Dermis microvascular lymphatic vessel endothelial cell (primary cell): ENCODE results near the gene PPCDC. TPM values are rescaled to one million over a fixed set of nuclear protein-coding genes. Genes with fewer than 3 reads are reported as not detected.

Source experiments
- DNase-seq, 2 donors: peaks; one replicate each; pipeline versions ENCODE4 v3.0.0 to v3.0.0-alpha.2; 2010; ENCODE audit warnings: low read depth in 2 of 2
- total RNA-seq: library from RNA; depleted of rRNA; stranded (reverse); fragments of >200 nt; gene quantifications from 2 replicates; pipeline ENCODE4 v1.2.1, GENCODE V29; 2014

The PPCDC gene, protein sequence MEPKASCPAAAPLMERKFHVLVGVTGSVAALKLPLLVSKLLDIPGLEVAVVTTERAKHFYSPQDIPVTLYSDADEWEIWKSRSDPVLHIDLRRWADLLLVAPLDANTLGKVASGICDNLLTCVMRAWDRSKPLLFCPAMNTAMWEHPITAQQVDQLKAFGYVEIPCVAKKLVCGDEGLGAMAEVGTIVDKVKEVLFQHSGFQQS
- total RNA-seq = 9.6 and 11.6 TPM in 2 replicates

- DNase-seq = peak; percentile 91 to 95
Measured at GRCh38 chr15:75023181-75023871, at the start of gene PPCDC. Gene PPCDC (plus strand): TSS chr15:75023590. CDS start chr15:75028319, 4,729 bp downstream.

- DNase-seq = no peak
Measured at GRCh38 chr15:74976159-74976558, 47.2 kb upstream of the PPCDC start.

- no peak for DNase-seq
Measured at GRCh38 chr15:74977599-74977998, 45.8 kb upstream of the PPCDC start.

DNA sequence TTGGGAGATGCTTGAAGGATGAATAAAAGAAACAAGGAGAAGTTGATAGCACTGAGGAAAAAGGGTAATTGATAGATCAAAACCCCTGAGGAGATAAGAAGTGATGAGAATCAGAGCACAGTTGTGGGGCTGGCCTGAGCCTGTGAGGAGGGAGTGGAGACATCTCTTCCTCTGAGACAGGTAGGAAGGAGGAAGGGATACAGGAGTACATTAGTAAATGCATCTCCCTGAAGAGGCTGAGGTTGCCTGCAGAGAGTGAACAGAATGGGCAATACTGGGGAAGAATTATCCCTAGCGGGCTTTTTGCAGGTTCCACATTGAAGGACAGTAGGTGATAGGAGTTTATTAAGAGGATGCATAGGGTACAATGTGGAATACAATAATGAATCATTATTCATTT lies 45.3 kb upstream of the PPCDC start:
- no peak for DNase-seq

DNA sequence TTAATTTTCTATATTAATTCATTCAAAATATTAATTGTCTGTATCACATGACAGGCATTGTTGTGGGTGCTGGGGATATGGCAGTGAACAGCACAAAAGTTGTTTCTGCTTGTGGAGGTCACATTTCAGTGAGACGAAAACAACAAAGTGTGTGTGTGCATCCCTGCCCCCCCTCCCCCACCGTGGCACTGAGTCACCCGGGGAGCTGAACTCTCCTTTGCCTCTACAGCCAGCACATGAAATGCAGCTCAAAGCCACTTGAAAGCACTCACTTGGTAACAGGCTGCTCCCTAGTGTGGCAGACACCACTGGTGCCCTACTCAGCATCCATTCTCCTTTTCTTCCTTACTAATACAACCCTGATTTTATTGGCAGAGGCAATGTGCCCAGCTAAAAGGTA lies 44.9 kb upstream of the PPCDC start:
- no peak for DNase-seq

DNA sequence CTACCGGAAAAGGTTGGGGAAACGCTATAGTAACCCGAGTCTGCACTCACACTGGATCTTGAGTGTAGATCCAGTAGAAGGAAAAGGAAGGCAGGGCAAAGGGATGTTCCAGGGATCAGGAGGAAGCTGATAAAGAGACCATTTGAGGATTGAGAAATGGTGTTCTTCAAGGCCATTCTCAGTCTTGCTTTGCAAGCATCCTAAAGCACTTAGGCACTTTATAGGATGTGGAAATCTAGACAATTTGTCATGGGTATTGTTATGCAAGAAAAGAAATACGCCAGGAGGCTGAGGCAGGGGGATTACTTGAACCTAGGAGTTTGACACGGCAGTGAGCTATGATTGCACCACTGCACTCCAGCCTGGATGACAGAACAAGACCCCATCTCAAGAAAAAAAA lies 41.2 kb upstream of the PPCDC start:
- DNase-seq = no peak

- DNase-seq = peak in 1 of 2 donors; percentile 17
Measured at GRCh38 chr15:74983725-74984231, 39.6 kb upstream of the PPCDC start.

DNA sequence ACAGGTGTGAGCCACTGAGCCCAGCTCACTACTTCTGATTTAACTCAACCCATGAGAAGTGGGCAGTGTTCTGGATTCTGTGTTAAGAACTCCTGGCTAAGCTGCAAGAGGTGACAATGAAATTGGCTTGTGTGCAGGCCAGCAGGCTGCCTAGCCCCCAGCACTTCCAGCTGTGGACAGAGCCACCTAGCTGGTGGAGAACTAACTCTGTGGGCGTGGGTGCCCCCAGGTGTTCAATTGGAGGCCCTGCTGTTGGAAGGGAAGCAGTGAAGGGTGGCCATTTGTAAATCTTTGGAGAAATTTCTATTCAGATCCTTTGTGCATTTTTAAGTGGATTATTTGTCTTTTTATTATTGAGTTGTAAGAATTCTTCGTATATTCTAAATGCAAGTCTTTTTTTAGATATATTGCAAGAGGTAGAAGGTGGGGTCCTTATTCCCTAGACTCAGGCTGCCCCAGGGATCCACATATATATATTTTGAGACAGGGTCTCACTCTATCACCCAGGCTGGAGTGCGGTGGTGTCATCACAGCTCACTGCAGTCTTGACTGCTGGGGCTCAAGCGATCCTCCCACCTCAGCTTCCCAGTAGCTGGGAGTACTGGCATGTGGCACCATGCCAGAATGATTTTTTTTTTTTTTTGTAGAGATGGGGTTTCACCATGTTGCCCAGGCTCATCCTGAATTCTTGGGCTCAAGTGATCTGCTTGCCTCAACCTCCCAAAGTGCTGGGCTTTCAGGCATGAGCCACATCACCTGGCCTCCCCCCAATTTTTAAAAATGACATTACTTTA lies 35.2 kb upstream of the PPCDC start:
- DNase-seq = peak; percentile 69 to 82

GRCh38 chr15:74989527-74989926 lies 33.9 kb upstream of the PPCDC start:
- no peak for DNase-seq

DNA sequence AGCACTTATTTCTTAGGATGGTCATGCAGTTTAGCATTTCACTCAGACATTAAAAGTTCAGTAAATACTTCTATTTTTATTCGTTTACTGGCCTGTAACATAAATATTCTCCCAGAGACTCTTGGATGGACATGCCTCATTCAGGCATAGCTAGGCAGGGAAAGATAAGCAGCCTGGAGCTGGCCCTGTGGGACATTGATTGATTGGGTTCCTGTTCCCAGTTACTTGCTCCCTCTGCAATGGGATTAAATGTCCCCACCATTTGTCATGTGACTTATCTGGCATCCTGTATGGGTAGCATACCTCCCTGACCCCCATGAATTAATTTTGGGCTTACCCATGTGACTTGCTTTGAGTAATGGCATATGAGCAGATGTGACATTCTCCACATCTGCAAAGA lies 30.8 kb upstream of the PPCDC start:
- DNase-seq = no peak

GRCh38 chr15:74994236-74994635 lies 29.2 kb upstream of the PPCDC start:
- no peak for DNase-seq

DNA sequence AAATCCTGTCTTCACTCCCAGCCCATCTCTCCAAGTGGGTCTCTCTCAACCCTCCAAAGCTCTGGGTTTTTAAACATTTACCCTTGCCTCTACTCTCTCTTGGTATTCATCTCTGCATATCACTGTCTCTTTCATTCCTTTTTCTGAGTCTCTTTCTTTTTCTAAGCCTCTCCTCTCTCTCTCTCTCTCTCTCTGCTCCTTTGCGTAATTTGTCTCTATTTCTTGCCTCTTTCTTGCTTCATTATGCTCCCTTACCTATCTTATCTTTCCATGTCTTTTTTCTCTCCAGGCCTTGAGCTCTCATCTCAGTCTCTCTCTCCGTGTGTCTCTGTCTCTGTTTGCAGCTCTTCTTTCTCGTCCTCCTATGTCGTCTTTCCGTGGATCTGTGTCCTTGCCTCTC lies 28.7 kb upstream of the PPCDC start:
- no peak for DNase-seq

DNA sequence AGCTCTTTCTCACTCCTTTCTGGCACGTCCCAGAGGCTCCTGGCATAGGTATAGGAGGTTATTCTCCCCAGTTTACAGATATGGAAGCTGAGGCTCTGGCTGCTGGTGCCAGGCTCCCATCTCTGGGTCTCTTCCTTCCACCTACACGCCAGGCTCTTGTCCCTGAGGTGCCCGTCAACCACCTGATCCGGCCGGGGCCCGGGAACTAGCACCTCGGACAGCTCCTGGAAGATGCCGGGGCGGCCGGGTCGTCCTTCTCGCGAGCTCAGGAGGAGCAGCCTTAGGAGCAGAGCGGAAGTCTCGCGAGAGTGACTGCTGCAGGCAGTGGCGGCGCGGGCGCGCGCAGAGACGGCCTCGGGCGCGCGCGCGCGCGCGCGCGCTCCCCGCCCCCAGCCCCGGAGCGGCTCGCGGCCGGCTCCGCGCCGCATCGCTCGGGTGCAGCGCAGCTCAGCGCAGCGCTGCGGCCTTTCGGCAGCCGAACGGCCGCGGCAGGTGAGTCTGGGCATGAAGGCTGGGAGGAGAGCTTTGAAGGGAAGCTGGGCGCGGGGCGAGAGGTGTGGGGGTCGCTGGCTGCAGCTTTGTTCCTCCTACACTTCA lies 28.1 kb upstream of the PPCDC start, which contains the start of gene SCAMP5:
TSS of gene SCAMP5 (plus strand) at position 382 of the 597 bp plus-strand sequence. CDS start 16,277 bp downstream, outside the sequence.
- peak; percentile 85 to 94 for DNase-seq

- no peak for DNase-seq
Measured at GRCh38 chr15:74995779-74996765, 27.3 kb upstream of the PPCDC start.

GRCh38 chr15:74997141-74997540 lies 26.2 kb upstream of the PPCDC start:
- DNase-seq = peak; percentile 20 to 21

- DNase-seq = no peak
Measured at GRCh38 chr15:74997543-74997942, 25.8 kb upstream of the PPCDC start.

DNA sequence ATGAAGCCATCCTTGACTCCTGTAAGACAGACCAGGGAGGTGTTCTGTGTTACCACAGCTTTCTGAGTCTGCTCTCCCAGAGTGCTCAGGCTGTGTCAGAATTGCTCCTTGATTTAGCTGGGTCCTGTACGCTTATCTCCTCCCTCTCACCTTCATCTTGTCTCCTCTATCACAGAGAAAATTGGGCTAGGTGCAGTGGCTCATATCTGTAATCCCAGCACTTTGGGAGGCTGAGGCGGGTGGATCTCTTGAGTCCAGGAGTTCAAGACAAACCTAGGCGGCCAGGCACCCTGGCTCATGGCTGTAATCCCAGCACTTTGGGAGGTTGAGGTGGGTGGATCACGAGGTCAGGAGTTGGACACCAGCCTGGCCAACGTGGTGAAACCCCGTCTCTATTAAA lies 22.1 kb upstream of the PPCDC start:
- DNase-seq = no peak

DNA sequence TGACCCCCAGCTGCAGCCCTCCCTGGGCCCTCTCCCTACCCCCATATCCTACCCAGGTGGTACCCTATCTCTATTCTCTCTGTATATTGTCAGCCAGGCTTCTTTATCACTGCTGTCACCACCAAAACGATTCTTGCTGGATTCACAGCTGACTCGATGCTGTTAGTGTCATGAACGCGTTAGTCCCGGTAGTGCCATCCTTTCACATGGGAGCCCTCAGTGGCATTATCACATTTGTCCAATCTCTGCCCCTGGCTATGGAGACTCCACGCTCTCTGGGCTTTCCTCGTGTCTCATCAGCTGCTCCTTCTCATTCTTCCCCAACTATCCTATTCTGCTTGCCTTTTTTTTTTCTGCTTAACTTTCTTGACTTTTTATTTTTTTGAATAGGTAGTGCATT lies 21.0 kb upstream of the PPCDC start:
- no peak for DNase-seq

GRCh38 chr15:75007216-75007615 lies 16.2 kb upstream of the PPCDC start:
- DNase-seq = no peak

DNA sequence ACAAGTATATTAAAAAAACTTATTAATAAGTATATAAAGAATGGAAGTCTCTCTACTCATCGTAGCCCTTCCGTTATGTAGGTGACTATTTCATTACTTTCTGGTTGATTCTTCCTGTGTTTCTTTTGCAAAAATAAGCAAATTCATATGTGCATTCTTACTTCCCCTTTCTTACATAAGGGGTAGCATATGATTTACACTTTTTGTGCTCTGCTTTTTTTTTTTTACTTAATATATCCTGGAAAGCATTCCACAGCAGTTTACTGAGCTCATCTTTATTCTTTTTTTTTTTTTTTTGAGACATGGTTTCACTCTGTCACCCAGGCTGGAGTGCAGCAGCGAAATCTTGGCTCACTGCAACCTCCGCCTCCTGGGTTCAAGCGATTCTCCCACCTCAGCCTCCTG lies 15.2 kb upstream of the PPCDC start:
- no peak for DNase-seq
